ENCODE data around the gene PRKCE.

Gene PRKCE

DNA sequence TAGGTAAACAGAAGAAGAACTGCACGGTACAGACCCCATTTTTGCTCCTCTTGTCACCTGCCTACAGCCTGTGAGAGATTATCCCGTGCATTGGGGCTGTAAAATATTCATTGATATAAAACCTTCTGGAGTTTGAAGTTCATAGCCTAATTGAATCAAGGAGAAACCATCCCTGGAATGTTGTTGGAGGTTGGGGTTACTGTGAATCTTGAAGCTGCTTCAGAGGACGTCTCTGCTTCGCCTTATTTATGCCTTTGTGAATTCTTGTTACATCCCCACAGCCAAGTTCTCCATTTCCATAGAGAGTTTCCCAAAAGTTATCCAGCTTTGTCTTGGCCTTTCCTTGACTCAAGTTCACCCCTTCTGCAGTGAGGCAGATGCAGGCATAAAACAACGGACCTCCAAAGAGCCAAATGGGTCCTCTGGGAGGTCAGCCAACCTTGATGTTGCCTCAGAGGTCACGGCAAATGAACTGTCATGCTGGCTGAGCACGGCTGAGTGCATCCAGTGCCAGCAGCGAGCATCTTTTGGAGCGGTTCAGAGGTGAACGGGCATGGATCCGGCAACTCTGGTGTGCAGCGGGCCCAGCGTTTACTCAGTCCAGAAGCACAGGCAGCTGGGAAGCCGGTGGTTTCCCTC lies 317.6 kb downstream of the PRKCE start:
- no peak for TF ChIP-seq CTCF (conservative IDR thresholded peaks at IDR 0.05; ENCODE audit: control insufficient read depth, insufficient read depth, low read depth, low read length)
- no peak overlapping the region for H3K4me3 ChIP-seq (ENCODE audit: control insufficient read depth, low read depth, low read length)
- DNase-seq (ENCODE audit: low read depth) = peak; percentile 72

DNA sequence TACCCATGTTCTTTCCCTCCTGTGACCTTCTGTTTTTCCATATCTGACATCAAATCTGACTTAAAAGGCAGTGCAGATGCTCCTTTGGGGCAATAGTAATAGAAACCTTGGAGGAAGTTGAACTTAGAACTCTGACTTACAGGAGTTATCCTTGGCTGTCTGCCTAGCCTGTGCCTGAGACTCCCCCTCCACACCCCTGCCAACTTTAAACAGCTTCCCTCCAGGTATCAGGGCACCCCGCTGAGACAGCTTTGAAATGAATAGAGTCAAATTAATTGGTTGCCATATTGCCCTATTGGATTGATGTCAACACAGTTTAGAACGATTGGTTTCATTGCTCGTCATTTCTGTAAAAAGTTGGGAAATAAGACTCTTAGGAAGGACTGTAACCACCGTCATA lies 322.0 kb downstream of the PRKCE start:
- TF ChIP-seq CTCF (conservative IDR thresholded peaks at IDR 0.05; ENCODE audit: control insufficient read depth, insufficient read depth, low read depth, low read length) = no peak
- no peak overlapping the region for H3K4me3 ChIP-seq (ENCODE audit: control insufficient read depth, low read depth, low read length)
- no peak for DNase-seq (ENCODE audit: low read depth)

DNA sequence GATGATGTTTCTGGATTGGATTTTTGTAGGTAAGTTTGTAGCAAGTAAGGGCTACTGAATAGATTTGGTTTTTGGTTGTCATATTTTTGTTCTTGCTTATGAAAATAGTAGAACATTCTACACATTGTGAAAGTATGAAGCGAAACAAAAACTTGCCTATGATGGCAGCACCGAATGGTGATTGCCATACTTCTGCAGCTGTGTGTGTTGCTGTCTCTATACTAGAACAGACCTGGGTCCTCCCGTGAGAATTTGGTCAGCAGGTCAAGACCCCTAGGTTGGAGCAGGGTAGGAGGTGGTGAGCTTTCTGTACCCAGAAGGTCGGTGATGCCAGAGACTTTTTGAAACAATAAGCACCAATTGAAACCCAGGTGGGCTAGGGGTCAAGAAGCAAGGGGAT lies 322.6 kb downstream of the PRKCE start:
- no peak overlapping the region for H3K4me3 ChIP-seq (ENCODE audit: control insufficient read depth, low read depth, low read length)
- no peak for DNase-seq (ENCODE audit: low read depth)
- TF ChIP-seq CTCF (conservative IDR thresholded peaks at IDR 0.05; ENCODE audit: control insufficient read depth, insufficient read depth, low read depth, low read length) = no peak

- DNase-seq (ENCODE audit: low read depth) = no peak
- H3K4me3 ChIP-seq (ENCODE audit: control insufficient read depth, low read depth, low read length) = no peak overlapping the region
- TF ChIP-seq CTCF (conservative IDR thresholded peaks at IDR 0.05; ENCODE audit: control insufficient read depth, insufficient read depth, low read depth, low read length) = no peak
Observed at GRCh38 chr2:45974762-45975408, 323.4 kb downstream of the PRKCE start.

DNA sequence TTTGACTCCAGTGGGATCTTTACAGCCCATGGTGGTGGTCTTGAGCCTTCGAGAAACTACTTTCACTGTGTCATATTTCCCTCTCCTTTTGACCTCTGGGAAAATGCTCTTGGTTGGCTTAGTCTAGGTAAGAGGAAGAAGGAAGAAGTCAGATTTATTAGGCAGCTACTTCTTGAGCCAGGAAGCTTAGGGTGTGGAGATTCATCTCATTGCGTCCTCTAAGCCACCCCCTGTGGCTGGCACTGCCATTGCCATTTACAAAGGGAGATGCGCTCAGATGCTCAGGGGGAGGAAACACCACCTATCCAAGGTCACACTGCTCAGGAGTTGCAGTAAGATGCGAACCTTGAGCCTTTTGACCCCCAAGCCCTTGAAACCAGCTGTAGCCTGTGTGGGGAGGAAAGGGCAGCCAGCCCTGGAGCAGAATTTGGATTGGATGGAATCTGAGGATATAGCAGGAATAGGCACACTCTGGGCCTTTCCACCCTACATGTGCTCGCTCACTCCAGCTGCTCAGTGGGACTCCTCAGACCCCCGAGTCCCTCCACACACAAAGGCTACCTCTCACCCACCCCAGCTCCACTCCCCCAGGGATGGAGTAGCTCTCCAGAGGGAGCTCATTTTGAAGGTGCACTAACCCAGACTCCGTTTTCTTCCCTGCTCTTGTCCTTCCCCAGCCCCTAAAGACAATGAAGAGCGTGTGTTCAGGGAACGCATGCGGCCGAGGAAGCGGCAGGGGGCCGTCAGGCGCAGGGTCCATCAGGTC lies 324.5 kb downstream of the PRKCE start:
- no peak for TF ChIP-seq CTCF (conservative IDR thresholded peaks at IDR 0.05; ENCODE audit: control insufficient read depth, insufficient read depth, low read depth, low read length)
- no peak for DNase-seq (ENCODE audit: low read depth)
- H3K4me3 ChIP-seq (ENCODE audit: control insufficient read depth, low read depth, low read length) = no peak overlapping the region

GRCh38 chr2:45978302-45978859 lies 326.9 kb downstream of the PRKCE start:
- no peak for TF ChIP-seq CTCF (conservative IDR thresholded peaks at IDR 0.05; ENCODE audit: control insufficient read depth, insufficient read depth, low read depth, low read length)
- no peak for DNase-seq (ENCODE audit: low read depth)
- no peak overlapping the region for H3K4me3 ChIP-seq (ENCODE audit: control insufficient read depth, low read depth, low read length)
